ENCODE measurements around the gene PLA2G4D. TPM values are rescaled to one million over a fixed set of nuclear protein-coding genes. Genes with fewer than 3 reads are reported as not detected.

PLA2G4D gene
- total and polyA plus RNA-seq, 12 donors, result not detected

DNA sequence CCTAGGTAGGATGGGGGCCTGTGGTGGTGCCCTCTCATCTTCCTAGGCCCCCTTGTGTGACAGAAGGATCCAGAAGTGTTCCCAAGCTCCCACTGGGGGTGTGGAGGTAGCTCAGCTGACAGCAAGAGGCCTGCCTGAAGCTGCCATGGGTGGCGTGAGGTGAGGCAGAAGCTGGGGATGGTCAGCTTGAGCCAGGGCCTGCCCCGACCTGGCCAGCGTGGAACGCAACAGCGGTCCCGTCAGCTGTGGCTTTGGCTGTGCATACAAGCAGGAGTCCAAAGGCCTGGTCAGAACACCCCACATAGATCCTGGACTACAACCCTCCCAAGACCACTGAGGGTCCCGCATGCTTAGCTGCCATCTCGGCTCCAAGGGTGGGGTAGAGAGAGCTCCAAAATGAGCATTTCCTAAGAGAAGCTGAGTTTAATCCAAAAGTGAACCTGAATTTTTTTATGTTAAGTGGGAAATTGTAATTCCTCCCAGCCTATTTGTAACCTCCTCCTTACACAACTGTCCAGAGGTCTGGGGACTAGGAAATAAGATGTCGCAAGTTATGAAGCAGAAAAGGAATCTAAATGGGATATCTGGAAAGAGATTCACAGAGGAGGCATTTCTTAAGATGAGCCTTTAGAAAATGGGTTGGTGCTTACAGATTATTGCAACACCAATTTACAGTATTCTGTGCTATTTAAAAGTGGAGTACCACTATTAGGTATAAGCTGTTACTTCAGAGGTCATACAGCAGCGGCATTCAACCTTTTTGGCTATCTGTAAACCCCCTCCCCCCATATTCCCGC, 9.9 kb upstream of the PLA2G4D start:
- intact Hi-C loops (cut with DNase I), result no loop called here

DNA sequence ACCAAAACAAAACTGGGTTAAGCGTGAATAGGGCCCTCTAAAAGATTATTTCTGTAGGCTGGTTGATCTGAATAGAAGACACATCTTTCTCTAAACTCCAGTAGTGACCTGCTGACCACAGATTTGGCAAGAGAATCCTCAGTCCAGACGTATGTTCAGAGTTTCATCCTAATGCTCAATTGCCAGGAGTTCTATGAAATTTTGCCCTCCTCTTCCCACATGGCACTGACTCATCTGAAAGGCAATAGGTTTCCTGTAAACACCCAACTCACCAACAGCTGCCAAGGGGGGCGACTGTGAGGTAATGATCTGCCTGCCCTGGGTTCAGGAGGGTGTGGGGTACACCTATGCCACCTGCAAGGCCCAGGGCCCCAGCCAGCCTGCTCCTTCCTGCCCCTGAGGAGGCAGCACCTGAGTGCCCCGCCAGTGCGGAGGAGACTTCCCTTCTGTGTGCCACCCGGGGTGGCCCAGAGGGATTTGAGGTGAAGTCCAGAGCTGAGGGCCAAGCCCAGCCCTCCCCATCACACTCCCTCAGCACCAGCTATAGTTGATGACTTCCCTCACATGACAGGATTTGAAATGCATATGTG, 8.4 kb upstream of the PLA2G4D start:
- intact Hi-C loops (cut with DNase I), result no loop called here
- DNase-seq (no peak), ATAC-seq (no peak)
- H3K4me3 ChIP-seq, result no peak overlapping the region
- H3K4me1 ChIP-seq, result peaks cover 0 to 16% (median 0%) of the 10 kb centered on the region in 9 donors
- no peaks in the 10 kb centered on the region for H3K36me3 ChIP-seq
- H3K27me3 ChIP-seq, result peaks cover 0 to 4% (median 0%) of the 10 kb centered on the region in 7 donors
- no peak overlapping the region for H3K27ac ChIP-seq
- H3K9me3 ChIP-seq, result no peaks in the 10 kb centered on the region
- TF ChIP-seq, protein P1, sequence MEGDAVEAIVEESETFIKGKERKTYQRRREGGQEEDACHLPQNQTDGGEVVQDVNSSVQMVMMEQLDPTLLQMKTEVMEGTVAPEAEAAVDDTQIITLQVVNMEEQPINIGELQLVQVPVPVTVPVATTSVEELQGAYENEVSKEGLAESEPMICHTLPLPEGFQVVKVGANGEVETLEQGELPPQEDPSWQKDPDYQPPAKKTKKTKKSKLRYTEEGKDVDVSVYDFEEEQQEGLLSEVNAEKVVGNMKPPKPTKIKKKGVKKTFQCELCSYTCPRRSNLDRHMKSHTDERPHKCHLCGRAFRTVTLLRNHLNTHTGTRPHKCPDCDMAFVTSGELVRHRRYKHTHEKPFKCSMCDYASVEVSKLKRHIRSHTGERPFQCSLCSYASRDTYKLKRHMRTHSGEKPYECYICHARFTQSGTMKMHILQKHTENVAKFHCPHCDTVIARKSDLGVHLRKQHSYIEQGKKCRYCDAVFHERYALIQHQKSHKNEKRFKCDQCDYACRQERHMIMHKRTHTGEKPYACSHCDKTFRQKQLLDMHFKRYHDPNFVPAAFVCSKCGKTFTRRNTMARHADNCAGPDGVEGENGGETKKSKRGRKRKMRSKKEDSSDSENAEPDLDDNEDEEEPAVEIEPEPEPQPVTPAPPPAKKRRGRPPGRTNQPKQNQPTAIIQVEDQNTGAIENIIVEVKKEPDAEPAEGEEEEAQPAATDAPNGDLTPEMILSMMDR (IDR thresholded peaks at IDR 0.05), result no peak
- WGBS, 2 donors, result 76 to 82% methylated on average over 6 of the region's 6 CpGs

More for the DNA sequence above, 9.9 kb upstream of the PLA2G4D start:
- DNase-seq, result no peak
- peaks cover 0 to 9% (median 0%) of the 10 kb centered on the region in 11 donors for H3K9me3 ChIP-seq
- peaks cover 0 to 16% (median 0%) of the 10 kb centered on the region in 9 donors for H3K4me1 ChIP-seq
- ATAC-seq, result no peak
- peaks cover 0 to 6% (median 0%) of the 10 kb centered on the region in 7 donors for H3K27me3 ChIP-seq
- no peaks in the 10 kb centered on the region for H3K36me3 ChIP-seq
- TF ChIP-seq, protein P1 (IDR thresholded peaks at IDR 0.05), result no peak
- no peak overlapping the region for H3K4me3 ChIP-seq
- 93 to 96% methylated on average over 11 of the region's 11 CpGs for WGBS, 2 donors
- H3K27ac ChIP-seq, result no peak overlapping the region

DNA sequence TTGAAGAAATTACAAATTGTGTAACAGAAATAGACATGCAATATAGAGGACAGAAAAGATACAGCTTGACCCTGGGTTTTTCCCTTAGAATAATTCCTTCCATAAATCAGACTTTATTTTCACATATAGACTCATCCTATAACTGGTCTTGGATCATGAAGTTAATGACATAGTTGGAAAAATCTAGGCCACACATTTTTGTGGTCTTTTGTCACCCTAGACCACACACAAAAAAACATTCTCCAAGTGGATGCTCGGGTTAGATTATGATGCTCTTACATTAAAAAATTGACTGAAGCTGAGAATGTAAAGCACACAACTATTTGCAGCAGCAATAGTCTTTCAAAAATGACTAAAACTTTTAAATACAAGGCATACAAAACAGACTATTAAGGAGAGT, 7.5 kb upstream of the PLA2G4D start:
- Histone ChIP-seq H3K9me3 (no peaks in the 10 kb centered on the region), H3K27ac (no peak overlapping the region), H3K4me1 (peaks cover 0 to 11% (median 0%) of the 10 kb centered on the region in 9 donors), H3K27me3 (no peaks in the 10 kb centered on the region), H3K36me3 (no peaks in the 10 kb centered on the region), H3K4me3 (no peak overlapping the region)
- 85 to 86% methylated on average over 1 of the region's 1 CpG for WGBS, 2 donors
- DNase-seq, result no peak
- intact Hi-C loops (cut with DNase I), result no loop called here
- ATAC-seq, result no peak
- TF ChIP-seq, protein P1 (IDR thresholded peaks at IDR 0.05), result no peak

DNA sequence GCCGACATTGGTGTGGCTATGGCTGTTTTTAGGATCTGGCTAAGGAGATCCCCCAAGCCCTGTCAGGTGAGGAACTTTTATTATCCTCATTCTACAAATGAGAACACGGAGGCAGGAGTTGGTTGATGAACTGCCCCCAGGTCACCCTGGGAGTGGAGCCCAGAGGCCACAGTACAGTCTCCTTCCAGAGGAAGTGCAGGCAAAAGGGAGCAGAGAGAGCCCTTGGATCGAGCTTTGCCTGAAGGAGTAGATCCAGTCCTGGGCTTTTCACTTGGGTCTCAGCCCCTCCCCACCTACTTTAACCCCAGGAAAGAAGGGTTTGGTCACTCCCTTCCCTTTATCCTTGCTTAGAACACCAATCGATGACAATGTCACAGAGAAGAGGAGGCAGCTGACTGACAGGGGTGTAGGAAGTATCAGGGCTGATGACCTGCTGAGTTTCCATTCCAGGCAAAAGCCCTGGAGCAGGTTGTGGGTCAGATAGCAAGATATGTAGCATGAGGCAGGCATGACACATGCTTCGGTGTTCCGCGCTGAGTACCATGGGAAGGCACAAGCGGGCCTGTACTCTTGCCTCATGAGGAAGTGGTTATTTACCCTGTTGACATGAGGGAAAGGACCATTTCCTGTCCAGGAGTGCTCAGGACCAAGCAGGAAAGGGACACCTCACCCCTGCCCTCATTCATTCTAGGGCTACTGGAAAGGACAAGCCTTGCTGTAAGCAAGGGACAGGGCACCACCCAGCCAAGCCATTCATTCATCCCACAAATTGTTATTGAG, 5.8 kb upstream of the PLA2G4D start:
- 70 to 81% methylated on average over 8 of the region's 8 CpGs for WGBS, 2 donors
- Histone ChIP-seq H3K4me3 (no peak overlapping the region), H3K27me3 (no peaks in the 10 kb centered on the region), H3K27ac (no peak overlapping the region), H3K9me3 (no peaks in the 10 kb centered on the region), H3K4me1 (peaks cover 0 to 11% (median 0%) of the 10 kb centered on the region in 9 donors), H3K36me3 (no peaks in the 10 kb centered on the region)
- DNase-seq (no peak), ATAC-seq (peak in 2 of 8 donors; percentile 39)
- TF ChIP-seq, protein P1 (IDR thresholded peaks at IDR 0.05), result no peak
- intact Hi-C loops (cut with DNase I), result no loop called here

Measured in heart right ventricle (tissue), 16 donors.